Activated CD8-positive, alpha-beta memory T cell treated with anti-CD3 and anti-CD28 coated beads for 24 hours (primary cell): ENCODE results near the gene TNFRSF19.
"Not testable (repeated sequence)": the region's sequence is repeated elsewhere in the genome, so short reads cannot be mapped to it uniquely, and the experiment has no call there.

Experiments used
- DNase-seq: peaks from one replicate; pipeline ENCODE4 v3.0.0-alpha.2; 2020

TNFRSF19 gene

DNA sequence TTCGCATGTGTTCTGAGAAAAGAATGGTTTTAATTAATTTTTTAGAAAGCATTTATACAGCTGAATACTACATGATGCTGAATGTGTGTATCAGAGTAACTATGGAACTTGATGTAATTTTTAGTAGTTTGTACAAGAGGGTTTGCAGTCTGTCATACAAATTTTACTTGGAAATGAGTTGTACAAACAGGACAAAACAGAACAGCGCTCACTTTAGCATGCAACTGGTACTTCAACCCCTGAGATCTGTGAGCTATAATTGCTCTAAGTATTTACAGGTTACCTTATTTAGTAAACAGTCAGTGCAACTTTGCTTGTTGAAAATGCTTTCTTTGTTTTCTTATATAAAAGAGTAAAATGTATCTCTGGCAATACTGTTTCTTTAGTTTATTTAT, 706 bp downstream of the TNFRSF19 start:
- DNase-seq, result no peak

GRCh38 chr13:23571431-23571830, 1.2 kb downstream of the TNFRSF19 start:
- DNase-seq, result no peak

DNA sequence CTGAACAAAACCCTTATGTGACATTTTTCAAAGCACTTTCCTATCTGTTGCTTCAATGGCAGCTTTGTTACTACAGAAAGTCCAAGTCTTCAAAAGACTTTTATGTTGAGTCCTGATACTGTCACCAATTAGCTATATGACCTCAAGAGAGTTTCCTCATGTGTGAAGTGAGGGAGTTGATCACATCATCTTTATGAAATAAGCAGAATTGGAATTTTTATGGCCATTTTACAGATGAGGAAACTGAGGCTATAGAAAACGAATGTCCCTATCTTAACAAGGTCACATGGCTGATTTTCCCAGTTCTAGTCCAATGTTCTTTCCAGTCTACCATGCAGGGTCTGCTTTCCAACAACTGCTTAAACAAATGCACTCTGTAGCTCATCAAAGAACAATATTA, 2.6 kb downstream of the TNFRSF19 start:
- no peak for DNase-seq

GRCh38 chr13:23574421-23575145, 4.4 kb downstream of the TNFRSF19 start:
- no peak for DNase-seq

DNA sequence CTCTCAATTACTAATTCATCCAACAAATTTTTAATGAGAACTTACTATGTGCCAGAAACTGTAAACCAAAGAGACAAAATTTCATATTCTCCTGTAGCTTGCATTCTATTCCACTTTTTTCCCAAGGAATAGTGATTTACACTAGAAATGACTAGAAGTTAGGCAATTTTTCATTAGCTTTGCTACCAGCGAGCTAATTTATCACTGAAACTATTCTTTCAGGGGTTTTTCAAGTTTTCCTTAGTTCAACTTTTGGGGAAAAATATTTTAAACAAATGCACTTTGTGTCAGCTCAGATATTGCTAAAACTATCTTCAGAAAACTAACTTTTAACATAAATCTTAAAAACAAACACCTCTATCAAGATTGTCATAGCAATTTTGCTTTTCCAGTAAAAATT, 5.4 kb downstream of the TNFRSF19 start:
- DNase-seq, result no peak

GRCh38 chr13:23578411-23579071, 8.3 kb downstream of the TNFRSF19 start:
- DNase-seq, result no peak

DNA sequence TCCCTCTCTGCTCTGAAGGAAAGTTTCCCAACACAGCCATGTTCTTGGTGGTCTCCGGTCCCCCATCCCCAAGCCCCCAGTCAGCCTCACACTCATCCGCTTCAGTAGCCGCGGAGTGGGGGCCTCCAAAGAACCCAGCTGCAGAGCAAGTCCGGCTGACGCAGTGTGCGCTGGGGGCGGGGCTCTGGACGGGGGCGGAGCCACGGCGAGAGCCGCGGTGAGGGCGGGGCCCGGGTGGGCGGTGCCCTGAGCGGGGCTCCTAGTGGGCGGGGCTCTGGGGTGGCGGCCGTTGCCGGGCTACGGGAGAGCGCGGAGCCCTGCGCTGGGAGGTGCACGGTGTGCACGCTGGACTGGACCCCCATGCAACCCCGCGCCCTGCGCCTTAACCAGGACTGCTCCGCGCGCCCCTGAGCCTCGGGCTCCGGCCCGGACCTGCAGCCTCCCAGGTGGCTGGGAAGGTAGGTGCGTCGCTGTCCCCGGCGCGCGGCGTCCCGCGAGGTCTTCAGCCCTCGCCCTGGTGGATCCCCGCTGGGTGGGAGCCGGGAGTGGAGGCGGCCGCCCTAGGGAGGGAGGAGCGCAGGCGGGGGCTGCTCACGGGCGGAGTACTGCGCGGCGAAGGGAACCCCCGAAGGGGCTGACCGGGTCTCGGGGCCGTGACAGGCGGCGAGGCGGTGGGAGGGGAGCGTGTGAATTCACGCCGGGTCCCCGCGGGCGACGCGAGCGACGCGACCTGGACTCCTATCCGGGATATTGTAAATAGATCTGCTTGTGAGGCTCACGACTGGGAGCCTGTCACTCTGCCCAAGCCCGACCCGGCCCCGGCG, 9.1 kb downstream of the TNFRSF19 start:
- DNase-seq, result peak; percentile 98

- no peak for DNase-seq
These were observed 9.9 kb downstream of the TNFRSF19 start for GRCh38 chr13:23579896-23580683.

- DNase-seq, result no peak
These were observed 10.5 kb downstream of the TNFRSF19 start for GRCh38 chr13:23580684-23581060.

DNA sequence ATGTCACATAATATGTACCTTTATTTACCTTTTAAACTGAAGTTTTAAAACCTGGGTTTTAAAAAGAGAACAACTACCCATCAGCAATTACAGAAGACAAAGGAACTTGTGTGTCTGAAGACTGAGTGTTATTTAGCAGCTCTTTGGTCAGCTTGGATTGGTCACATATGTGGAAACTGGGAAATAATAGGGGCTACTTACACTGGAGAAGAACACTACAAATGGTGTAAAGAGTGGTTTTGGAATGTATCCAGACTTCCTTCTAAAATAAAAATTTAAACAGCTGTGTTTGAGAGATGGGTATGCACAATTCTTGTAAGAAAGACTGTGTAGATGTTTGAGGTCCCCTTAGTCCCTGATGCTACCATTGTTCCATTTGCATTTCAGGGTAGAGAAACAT, 13.3 kb downstream of the TNFRSF19 start:
- no peak for DNase-seq

- DNase-seq, result no peak
These were observed 14.1 kb downstream of the TNFRSF19 start for GRCh38 chr13:23584275-23584674.

DNA sequence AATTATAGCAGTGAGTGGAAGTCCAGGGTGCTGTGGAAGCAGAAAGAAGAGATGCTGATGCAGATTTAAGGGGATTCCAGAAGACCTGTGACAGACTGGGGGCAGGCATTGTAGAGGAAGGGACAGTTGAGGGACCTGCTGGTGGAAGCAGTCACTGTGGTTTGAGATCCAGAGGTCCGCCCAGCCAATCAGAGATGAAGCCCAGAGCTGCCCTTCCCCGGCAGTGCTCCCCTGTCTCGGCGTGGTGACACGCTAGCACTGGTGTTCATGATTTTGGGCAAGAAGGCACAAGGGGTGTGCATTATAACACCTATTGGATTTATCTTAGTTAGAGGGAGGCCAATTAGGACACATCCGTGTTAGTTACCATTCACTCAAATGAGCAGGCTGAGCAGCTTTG, 16.1 kb downstream of the TNFRSF19 start:
- no peak for DNase-seq

GRCh38 chr13:23588666-23589065, 18.5 kb downstream of the TNFRSF19 start:
- no peak for DNase-seq

GRCh38 chr13:23592596-23592995, 22.4 kb downstream of the TNFRSF19 start:
- no peak for DNase-seq

DNA sequence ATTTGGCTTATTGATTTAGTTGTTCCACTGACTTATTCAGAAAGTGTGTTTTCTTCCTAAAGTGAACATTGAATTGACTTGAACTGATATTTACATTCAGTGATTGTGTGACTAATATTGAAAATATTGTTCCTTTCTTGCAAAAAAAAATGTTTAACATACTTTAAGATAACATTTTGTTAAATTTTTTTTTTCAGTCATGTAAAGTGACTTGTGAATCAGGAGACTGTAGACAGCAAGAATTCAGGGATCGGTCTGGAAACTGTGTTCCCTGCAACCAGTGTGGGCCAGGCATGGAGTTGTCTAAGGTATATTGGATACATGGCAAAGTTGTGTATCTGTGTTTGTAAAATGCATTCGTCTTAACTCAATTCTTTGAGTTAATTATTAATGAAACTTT, 22.9 kb downstream of the TNFRSF19 start:
- no peak for DNase-seq

- DNase-seq, result not testable (repeated sequence)
These were observed 24.1 kb downstream of the TNFRSF19 start for GRCh38 chr13:23594290-23594689.

- DNase-seq, result no peak
These were observed 28.2 kb downstream of the TNFRSF19 start for GRCh38 chr13:23598369-23598768.

DNA sequence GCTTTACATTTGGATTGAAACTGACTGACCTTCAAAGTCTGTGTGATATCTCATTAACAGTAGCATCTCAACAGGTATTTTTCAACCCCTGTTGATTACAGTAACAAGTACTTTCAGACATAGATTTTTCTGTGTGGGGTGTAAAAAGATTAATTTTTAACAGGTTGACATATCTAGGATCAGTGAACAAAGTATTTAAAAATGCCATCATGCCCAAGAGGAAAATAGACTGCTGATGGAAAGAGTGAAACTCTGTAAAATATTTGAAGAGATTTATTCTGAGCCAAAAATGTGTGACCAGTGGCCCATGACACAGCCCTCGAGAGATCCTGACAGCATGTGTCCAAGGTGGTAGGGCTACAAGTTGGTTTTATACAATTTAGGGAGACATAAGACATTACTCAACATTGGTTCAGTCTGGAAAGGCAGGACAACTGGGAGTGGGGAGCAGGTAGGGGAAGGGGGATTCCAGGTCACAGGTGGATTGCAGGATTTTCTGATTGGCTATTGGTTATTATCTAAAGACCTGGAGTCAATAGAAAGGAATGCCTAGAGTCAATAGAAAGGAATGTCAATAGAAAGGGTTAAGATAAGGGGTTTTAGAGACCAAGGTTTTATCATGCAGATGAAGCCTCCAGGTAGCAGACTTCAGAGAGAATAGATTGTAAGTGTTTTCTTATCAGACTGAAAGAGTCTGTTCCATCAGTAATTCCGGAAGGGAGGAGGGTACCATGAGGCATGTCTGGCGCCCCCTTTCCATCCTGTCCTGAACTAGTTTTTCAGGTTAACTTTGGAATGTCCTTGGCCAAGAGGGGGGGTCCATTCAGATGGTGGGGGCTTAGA, 29.1 kb downstream of the TNFRSF19 start:
- DNase-seq, result no peak

- no peak for DNase-seq
These were observed 29.9 kb downstream of the TNFRSF19 start for GRCh38 chr13:23600100-23600499.

DNA sequence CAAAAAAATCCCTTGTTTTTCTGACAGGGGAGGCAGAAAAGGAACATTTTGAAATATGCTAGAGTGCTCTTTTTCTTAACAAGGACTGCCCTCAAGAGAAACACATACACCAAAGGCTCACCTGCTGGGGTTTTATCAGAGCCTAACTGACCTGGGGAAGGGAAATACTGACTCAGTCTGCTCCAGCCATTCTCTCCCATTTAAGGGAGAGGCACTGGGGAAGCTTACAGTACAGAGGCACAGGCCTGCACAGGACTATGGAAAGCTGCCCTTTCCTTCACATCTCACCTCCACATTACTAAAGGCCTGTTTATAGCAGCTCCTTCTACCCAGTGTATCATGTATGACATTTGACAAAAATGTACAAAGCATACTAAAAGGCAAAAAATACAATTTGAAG, 30.3 kb downstream of the TNFRSF19 start:
- no peak for DNase-seq

- DNase-seq, result no peak
These were observed 35.6 kb downstream of the TNFRSF19 start for GRCh38 chr13:23605831-23606230.

DNA sequence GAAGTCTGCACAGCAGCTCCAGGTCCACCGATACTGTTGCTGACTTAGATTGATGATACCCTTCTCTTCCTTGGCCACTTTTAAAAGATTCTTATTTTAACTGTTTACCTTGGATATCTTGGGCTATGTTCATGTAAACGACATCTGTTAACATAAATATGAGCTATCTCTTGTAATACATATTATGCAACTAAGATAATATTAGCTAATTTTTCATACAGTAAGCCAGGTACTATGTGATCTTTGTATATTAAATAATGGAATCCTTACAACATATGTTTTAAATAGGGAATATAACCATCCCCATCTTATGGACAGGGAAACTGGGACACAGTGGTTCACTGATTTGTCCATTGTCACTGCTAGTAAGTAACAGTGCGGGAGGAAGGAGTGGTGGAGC, 37.9 kb downstream of the TNFRSF19 start:
- DNase-seq, result no peak
